CD4-positive, alpha-beta T cell treated with Interferon alpha-2 for 1 hour (primary cell): Measurements from ENCODE around the gene GLA.
A peak's percentile ranks its signal among the peaks of the same experiment; 100 is the strongest.

Experiments used
- DNase-seq, 2 donors: peaks; one replicate each; pipeline ENCODE4 v3.0.0-alpha.2; 2020 to 2022

GLA gene

GRCh38 chrX:101348452-101349192 is 59.1 kb downstream of the GLA start, which contains the start of gene TIMM8A:
TSS of gene TIMM8A (minus strand) at chrX:101348742. CDS start at chrX:101348664, 78 bp downstream.
- DNase-seq = peak; percentile 69 to 78

- DNase-seq = no peak
These were observed 59.8 kb downstream of the GLA start for GRCh38 chrX:101347859-101348451.
